OCI-LY1 (cell line): ENCODE measurements around the gene GLTP.

Experiments used
- H2AFZ ChIP-seq: fragments of 200-600 bp; sonication (generic), shearing (Covaris generic); 2 replicates; pipeline ENCODE4 v1.6.0; 2014; ENCODE audit warnings: antibody characterized with exemption, mild to moderate bottlenecking, low read length
- H3F3A ChIP-seq: fragments of 200-600 bp; sonication (generic), shearing (Covaris generic); 2 replicates; pipeline ENCODE4 v1.6.0; 2014; ENCODE audit warnings: mild to moderate bottlenecking, antibody characterized with exemption, low read length, moderate library complexity; ENCODE audit not compliant: insufficient read depth
- H3K27ac ChIP-seq: fragments of 200-600 bp; sonication (generic); 2 replicates; pipeline ENCODE4 v1.5.1; 2014; ENCODE audit warnings: low read length, mixed run types, mild to moderate bottlenecking, low read depth; ENCODE audit not compliant: poor library complexity, severe bottlenecking
- H3K27me3 ChIP-seq: fragments of 200-600 bp; sonication (generic); 2 replicates; pipeline ENCODE4 v1.6.0; 2014; ENCODE audit warnings: antibody characterized with exemption, mild to moderate bottlenecking, low read length, moderate library complexity; ENCODE audit not compliant: insufficient read depth
- H3K36me3 ChIP-seq: fragments of 200-600 bp; sonication (generic); 2 replicates; pipeline ENCODE4 v1.6.1; 2014; ENCODE audit warnings: mild to moderate bottlenecking, antibody characterized with exemption, low read length, moderate library complexity, mixed read lengths; ENCODE audit not compliant: insufficient read depth
- H3K4me1 ChIP-seq: fragments of 200-600 bp; sonication (generic); 2 replicates; pipeline ENCODE4 v1.5.1; 2014; ENCODE audit warnings: mild to moderate bottlenecking, low read length, moderate library complexity; ENCODE audit not compliant: insufficient read depth, severe bottlenecking
- H3K4me2 ChIP-seq: fragments of 200-600 bp; sonication (generic), shearing (Covaris generic); 2 replicates; pipeline ENCODE4 v1.6.1; 2014; ENCODE audit warnings: low read length
- H3K4me3 ChIP-seq: fragments of 200-600 bp; sonication (generic); 2 replicates; pipeline ENCODE4 v1.5.1; 2014; ENCODE audit warnings: low read length, low read depth, mild to moderate bottlenecking, mixed read lengths; ENCODE audit not compliant: poor library complexity, severe bottlenecking
- H3K79me2 ChIP-seq: fragments of 200-600 bp; shearing (Covaris generic); 2 replicates; pipeline ENCODE4 v1.6.1; 2016; ENCODE audit warnings: mixed run types, low read length, mixed read lengths; ENCODE audit not compliant: insufficient read depth
- H3K9ac ChIP-seq: fragments of 200-600 bp; sonication (generic), shearing (Covaris generic); 2 replicates; pipeline ENCODE4 v1.6.1; 2014; ENCODE audit warnings: mild to moderate bottlenecking, low read length, mixed read lengths
- H3K9me2 ChIP-seq: fragments of 200-600 bp; sonication (generic), shearing (Covaris generic); 2 replicates; pipeline ENCODE4 v1.6.1; 2014; ENCODE audit warnings: low read depth, mild to moderate bottlenecking, low read length, mixed read lengths
- H3K9me3 ChIP-seq: fragments of 200-600 bp; shearing (Covaris generic); 2 replicates; pipeline ENCODE4 v1.6.1; 2014; ENCODE audit warnings: low read length, mixed read lengths
- H4K20me1 ChIP-seq: fragments of 200-600 bp; sonication (generic), shearing (Covaris generic); 2 replicates; pipeline ENCODE4 v1.6.0; 2016; ENCODE audit warnings: mild to moderate bottlenecking, low read length; ENCODE audit not compliant: insufficient read depth
- EZH2 ChIP-seq: fragments of 200-600 bp; sonication (generic), shearing (Covaris generic); IDR thresholded peaks from 2 replicates; pipeline ENCODE4 v1.8.0; 2017; ENCODE audit warnings: borderline replicate concordance, mixed run types, mild to moderate bottlenecking, antibody characterized with exemption, low read length, moderate library complexity, mixed read lengths
- TF ChIP-seq, protein P1 (sequence below): fragments of 200-600 bp; sonication (generic), shearing (Covaris generic); IDR thresholded peaks from 2 replicates; pipeline ENCODE4 v1.5.1; 2017; ENCODE audit warnings: mild to moderate bottlenecking, antibody characterized with exemption, low read length, moderate library complexity, mixed read lengths

The GLTP gene

GRCh38 chr12:109815757-109816617 lies 64.4 kb downstream of the GLTP start:
- no peaks in the 10 kb centered on the region for H3F3A ChIP-seq
- H3K36me3 ChIP-seq: no peaks in the 10 kb centered on the region
- no peak for TF ChIP-seq EZH2
- TF ChIP-seq, protein P1, sequence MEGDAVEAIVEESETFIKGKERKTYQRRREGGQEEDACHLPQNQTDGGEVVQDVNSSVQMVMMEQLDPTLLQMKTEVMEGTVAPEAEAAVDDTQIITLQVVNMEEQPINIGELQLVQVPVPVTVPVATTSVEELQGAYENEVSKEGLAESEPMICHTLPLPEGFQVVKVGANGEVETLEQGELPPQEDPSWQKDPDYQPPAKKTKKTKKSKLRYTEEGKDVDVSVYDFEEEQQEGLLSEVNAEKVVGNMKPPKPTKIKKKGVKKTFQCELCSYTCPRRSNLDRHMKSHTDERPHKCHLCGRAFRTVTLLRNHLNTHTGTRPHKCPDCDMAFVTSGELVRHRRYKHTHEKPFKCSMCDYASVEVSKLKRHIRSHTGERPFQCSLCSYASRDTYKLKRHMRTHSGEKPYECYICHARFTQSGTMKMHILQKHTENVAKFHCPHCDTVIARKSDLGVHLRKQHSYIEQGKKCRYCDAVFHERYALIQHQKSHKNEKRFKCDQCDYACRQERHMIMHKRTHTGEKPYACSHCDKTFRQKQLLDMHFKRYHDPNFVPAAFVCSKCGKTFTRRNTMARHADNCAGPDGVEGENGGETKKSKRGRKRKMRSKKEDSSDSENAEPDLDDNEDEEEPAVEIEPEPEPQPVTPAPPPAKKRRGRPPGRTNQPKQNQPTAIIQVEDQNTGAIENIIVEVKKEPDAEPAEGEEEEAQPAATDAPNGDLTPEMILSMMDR: no peak
- no peaks in the 10 kb centered on the region for H3K9me3 ChIP-seq
- no peak overlapping the region for H3K27ac ChIP-seq
- H3K4me2 ChIP-seq: no peak overlapping the region
- H3K4me1 ChIP-seq: no peaks in the 10 kb centered on the region
- H3K79me2 ChIP-seq: no peaks in the 10 kb centered on the region
- H4K20me1 ChIP-seq: no peaks in the 10 kb centered on the region
- no peak overlapping the region for H3K4me3 ChIP-seq
- no peak overlapping the region for H2AFZ ChIP-seq
- no peaks in the 10 kb centered on the region for H3K27me3 ChIP-seq
- no peak overlapping the region for H3K9ac ChIP-seq
- H3K9me2 ChIP-seq: no peaks in the 10 kb centered on the region

GRCh38 chr12:109815225-109815624 lies 65.1 kb downstream of the GLTP start:
- Histone ChIP-seq H3K79me2 (no peaks in the 10 kb centered on the region), H3K27ac (no peak overlapping the region), H3K36me3 (no peaks in the 10 kb centered on the region), H3K9ac (no peak overlapping the region), H2AFZ (no peak overlapping the region), H3K9me2 (no peaks in the 10 kb centered on the region), H3K9me3 (no peaks in the 10 kb centered on the region), H3K4me1 (no peaks in the 10 kb centered on the region), H3K4me2 (no peak overlapping the region), H3F3A (no peaks in the 10 kb centered on the region), H4K20me1 (no peaks in the 10 kb centered on the region), H3K4me3 (no peak overlapping the region), H3K27me3 (no peaks in the 10 kb centered on the region)
- TF ChIP-seq, protein P1: no peak
- no peak for TF ChIP-seq EZH2

DNA sequence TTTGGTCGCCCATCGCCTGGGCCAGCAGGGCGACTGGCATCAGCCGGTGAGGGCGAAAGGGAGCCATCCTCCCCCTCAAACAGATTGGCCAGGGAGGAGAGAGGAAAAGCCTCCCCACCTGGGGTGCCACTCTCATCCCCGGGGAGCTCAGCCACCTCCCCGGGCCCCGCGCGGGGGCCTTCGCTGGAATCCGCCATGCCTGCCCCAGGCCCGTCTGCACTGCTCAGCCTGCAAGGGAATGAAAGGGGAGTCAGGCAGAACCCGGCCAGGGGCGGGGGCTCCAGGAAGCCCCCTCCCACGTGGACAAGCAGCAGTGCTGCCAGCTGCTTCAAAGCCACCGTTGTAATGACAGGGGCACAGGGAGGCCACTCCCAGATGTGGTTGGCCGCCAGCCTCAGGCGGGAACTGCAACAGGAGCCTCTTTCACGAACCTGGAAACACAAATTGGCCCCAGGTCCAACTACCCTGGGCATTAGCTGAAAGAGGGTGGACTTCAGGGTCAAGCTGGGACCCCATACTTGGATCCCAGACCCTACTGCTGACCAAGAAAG lies 65.7 kb downstream of the GLTP start:
- Histone ChIP-seq H2AFZ (no peak overlapping the region), H3K9me2 (no peaks in the 10 kb centered on the region), H4K20me1 (no peaks in the 10 kb centered on the region), H3K79me2 (no peaks in the 10 kb centered on the region), H3K27ac (no peak overlapping the region), H3K4me3 (no peak overlapping the region), H3K4me1 (no peaks in the 10 kb centered on the region), H3K9ac (no peak overlapping the region), H3F3A (no peaks in the 10 kb centered on the region), H3K27me3 (no peaks in the 10 kb centered on the region), H3K9me3 (no peaks in the 10 kb centered on the region), H3K4me2 (no peak overlapping the region), H3K36me3 (no peaks in the 10 kb centered on the region)
- TF ChIP-seq, protein P1: no peak
- TF ChIP-seq EZH2: no peak
